ENCODE measurements around the gene GATA5.

GATA5 gene

DNA sequence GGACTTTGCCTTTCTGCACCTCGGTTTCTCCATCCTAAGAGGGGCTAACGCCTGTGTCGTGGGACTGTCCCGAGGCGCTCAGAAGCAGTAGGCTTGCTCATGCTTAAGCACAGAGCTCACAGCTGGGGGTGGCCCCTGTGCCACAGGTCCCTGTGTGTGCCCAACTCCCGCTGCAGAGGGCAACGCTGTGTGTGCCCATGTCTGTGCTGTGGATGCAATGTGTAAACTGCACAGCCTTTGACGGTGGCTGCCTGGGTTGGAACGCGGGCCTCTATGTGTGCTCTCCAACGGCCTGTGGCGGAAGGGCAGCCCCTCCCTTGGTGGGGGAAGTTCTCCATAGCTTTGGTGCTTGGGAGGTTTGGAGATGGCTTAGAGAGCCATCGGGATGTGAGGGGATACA lies 10.7 kb upstream of the GATA5 start:
- DNase-seq: no peak

GRCh38 chr20:62485701-62486089 lies 9.9 kb upstream of the GATA5 start:
- no peak for DNase-seq

GRCh38 chr20:62485062-62485700 lies 9.4 kb upstream of the GATA5 start:
- DNase-seq: peak; percentile 66

DNA sequence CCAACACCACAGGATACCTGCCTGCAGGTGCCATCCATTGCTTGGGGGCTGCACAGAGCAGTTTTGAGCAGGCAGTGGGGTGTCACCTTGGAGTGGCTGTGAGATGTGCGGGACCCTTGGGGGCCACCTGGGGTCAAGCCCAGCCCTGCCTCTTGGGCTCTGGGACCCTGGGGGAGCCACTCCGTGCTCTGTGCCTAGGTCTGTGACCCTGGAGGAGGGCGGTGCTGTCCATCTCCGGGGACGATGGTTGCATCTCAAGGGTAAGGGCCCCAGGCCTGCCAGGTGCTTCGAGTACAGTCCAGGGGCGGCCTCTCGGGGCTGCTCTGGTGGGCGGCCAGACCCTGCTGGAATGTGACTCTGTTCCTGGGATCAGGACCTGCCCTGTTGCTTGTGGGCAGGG lies 8.7 kb upstream of the GATA5 start:
- no peak for DNase-seq

- no peak for DNase-seq
These were observed 8.0 kb upstream of the GATA5 start for GRCh38 chr20:62483613-62484458.

DNA sequence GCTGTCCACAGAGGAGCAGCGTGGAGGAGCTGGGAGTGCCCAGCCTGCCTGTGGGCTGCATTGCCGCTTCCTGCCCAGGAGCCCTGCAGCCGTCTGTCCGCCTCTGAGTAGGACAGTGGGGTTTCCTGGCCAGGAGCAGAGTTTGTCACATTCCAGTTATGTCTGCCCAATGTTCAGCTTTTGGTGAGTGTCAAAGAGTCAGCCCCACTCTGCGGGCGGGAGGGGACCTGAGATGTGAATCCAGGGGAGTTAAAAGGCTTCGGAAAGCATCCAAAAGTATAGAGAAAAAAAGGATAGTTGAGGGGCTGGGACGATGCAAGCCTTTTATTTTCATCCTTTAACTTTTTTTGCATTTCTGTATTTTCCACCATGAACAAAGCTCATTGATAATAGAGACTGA lies 7.2 kb upstream of the GATA5 start:
- no peak for DNase-seq

DNA sequence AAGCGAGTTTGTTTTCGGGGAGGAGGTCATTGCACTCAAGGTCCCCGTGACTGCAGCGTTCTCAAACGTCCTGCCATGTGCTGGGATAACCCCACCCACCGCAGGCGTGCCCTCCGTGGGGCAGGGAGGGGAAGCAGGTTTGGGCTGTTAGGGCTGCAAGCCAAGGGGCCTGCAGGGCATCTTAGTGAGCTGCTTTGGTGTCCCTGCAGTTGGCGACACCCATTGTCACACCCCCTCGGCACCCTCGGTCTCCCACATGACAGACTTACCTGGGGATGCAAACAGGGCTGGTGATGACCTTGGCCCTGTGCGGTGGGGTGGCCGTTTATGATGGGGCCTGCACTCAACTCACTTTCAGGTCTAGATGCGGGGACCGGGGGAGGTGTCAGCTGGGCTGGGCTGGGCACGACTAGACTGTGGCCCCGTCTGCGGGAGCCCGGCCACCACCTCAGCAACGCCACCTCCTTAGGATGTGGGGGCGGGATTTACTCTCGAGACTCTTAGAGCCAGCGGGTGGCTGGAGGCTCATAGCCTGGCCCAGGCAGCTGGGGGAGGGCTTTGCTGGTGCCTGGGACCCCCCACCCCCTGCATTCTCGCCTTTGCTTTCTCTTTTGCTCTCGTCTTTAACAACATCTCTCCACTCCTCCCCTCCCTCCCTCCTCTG lies 6.5 kb upstream of the GATA5 start:
- DNase-seq: no peak

DNA sequence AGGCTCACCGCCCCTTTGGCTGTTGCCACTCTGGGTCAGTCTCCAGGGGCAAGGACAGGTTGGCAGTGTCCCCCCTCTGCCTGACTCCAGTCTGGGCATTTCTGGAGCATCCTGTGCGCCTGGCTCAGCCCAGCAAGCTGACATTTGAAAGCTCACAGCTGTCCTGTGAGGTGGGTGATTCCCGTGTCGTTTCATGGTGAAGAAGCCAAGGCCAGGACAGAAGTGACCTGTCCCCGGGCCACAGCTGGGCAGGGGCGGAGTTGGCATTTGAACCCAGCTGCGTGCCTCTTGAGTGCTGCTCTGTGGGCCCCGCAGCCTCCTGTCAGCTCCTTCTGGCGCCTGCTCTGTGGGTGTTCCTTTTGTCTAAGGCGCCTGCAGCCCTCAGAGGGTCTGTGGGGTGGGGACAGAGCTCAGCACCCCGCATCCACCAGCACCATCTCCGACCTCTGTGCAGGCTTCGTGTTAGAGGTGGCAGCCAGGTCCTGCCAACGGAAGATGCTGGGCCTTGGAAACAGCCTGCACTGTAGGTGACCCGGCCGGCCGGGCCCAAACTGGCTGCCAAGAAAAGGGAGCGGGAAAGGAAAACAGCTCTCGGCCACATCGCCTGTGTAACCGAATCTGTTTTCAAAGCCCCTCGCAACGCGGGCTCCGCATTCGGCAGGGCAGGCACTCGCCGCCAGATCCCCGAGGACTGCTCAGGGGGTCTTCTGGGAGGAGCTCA lies 5.8 kb upstream of the GATA5 start:
- no peak for DNase-seq

DNA sequence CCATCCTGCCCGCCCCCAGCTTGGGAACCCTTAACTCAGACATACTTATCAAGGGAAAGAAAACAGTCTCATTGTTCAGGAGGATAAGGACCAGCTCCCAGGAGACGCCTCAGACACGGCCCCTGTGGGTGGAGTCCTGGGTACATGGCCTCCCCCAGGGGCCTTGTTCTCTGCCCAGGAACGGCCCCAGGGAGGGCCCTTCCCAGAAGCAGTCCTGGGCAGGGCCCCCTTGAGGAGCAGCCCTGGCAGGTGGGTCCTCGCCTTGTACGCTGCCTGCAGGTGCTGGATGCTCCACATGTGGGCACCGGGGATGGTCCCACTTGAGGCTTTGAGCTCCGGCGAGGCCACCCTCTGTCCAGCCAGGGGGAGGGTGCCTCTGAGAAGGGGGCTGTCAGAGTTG lies 4.5 kb upstream of the GATA5 start:
- no peak for DNase-seq

DNA sequence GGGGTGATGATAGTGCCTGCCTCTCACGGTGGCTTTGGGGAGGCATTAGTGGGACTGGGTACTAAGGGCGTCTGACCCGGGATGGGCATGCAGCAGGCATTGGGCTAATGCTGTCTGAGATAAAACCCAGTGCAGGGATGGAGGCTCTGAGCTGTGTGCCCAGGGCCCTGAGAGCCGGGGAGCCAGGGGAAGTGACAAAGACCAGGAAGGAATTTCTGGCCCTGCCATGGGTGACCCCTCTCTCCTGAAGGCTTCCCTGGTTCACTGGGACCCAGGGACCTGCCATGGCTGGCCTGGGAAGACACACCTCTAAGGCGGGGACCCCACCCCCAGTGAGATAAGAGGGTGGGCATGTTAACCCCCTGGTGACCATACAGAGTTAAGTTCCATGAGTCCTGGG lies 3.9 kb upstream of the GATA5 start:
- DNase-seq: no peak

GRCh38 chr20:62479156-62479555 lies 3.4 kb upstream of the GATA5 start:
- no peak for DNase-seq

DNA sequence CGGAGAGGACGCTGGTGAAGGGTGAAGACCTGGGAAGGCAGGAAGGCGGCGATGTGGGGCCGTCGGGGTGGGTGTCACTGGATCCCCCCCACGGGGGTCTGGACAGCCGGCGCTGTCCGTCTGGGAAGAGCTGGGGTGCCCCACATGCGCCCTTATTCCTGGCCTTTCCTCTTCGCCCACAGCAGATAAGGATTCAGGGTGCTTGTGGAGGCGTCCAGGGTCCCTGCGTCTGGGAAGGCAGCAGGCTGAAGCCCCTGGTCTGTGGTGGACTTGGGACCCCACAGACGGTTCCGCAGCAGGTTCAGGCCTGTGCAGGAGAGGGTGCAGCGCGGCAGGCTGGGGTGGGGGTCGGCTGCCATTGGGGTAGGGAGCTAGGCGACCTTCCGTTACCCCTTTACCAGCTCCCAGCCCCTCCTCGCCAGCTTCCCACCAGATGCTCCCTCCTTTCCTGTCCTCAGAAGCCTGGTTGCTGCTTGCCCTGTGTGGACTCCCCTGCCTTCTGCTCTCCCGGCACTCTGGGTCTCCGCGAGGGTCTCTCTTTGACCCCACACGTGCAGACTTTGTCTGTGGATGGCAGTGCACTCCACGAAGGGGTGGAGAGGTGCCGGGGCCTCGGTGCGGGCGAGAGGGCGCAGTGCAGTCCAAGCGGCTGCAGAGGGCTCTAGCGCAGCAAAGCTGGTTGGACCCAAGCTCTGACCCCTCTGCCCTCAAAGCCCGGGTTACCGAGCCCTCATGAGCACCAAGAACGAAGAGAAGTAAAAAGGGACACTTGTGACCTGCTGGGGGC lies 2.1 kb upstream of the GATA5 start:
- no peak for DNase-seq

DNA sequence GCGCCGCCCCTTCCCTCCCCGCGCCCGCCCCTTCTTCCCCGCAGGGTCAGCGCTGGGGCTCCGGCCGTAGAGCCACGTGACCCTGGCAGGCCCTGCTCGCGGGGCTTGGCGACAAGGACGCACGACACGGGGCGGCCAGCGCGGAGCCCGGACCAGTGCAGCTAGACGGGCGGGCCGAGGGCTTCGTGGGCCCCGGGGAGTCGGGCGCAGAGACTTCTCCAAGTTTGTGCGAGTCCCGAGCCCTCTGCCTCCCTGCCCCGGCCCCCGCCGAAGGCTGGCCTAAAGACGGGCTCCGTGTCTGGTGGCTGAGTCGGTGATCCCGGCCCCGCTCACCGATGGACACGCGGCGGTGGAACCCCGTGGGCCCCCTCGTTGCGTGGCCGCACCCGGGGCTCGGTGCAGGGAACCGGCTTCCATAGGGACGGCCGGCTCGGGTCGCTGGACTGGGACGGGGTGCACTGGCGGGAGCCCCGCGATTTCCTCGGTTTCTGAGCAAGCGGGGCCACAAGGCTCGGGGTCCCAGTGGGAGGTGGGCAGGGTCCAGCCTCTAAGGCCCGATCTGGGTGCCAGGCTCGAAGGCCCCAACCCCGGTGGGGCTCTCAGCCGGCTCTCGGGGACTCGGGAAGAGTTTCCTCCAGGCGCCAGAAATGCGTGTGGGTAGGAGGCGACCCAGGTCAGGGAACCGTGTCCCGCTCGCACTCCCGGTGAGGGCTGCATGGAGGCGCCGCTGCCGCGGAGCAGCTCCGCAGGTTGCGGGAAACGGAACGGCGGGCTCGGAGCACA lies 452 bp upstream of the GATA5 start:
- no peak for DNase-seq

DNA sequence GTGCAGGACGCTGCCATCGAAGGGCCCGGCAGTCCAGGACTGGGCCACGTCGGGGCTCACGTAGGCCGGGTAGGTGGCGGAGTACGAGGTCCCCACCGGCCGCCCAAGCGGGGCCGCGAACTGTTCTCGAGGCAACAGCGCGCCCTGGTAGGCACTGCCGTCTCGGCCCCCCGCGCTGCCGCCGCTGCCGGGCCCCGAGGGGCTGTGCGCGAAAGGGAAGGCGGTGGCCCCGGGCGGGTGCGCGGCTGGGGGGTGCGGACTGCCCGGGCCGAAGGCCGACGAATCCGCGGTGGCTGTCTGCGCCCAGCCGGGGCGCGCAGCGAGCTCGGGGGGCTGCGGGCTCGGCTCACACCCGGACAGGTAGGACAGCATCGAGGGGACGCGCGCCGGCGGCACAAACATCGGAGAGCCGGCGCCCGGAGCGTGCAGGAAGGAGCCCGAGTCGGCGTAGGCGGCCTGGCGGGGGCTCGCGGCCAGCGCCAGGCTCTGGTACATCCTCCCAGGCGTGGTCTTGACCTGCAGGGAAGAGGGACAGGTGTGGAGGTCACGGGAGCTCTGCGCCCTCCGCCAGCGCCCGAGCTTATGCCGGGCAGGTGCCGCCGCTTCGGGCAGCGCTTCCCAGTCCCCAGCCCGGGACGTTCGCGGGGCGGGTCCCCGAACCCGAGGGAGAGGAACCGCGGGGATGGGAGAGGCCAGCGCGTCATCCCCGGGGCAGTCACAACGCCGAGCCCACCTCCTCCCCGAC lies 596 bp downstream of the GATA5 start:
- DNase-seq: no peak

DNA sequence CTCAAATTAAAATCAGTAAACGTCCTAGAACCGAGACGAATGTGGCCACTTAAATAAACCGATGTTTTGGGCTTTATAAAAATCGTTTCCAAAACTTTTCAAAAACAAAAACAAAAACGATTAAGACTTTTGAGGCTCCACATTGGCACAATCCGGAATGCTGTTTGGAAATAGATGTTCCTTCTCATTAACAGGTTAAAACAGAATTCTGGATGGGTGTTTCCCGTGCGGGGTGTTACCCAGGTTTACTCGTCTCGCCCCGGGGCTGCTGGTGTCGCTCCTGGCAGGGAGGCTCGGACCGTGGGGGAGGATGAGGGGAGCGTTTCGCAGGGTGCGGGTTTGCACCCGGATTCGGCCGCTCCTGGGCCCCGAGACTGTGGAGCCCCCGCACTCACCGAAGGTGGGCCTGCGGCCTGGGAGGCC lies 1.2 kb downstream of the GATA5 start:
- DNase-seq: no peak

DNA sequence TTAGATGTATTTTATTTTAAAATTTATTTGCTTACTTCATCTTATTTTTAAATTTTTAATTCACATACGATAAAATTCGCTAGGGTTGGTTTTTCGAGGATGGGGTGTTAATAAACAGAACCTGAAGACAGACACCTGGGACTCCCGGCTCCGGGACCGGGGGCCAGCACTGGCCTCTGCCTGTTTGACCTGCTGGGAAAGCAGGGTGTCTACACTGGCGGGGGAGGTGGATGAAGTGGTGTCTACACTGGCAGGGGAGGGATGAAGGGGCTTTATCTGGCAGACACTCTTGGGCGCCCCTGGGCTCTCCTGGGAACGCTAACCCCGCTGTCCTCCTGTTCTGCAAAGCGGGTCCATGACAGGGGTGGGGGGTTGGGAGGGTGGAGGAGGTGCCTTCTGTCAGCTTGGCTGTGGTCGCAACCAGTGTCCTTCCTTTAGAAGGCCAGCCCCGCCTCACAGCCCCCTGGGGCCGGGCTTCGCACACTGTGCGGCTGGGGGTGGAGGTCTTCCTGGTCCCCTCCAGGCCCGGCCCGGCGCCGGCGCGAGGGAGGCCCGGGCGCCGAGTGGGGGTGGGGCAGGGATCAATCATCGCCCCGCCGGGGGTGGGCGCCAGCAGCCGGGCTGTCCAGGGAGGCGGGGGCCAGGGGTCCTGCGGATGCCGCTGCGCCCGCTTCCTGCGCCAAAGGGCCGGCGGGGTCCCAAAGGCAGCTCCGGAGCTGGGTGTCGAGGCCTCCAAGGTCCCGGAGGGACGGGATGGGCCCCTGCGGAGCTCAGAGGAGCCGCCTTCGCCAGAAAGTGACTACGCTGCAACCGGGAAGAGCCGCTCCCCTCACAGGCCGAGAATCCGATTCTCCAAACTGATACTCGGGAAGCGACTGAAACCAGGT lies 1.8 kb downstream of the GATA5 start:
- no peak for DNase-seq

DNA sequence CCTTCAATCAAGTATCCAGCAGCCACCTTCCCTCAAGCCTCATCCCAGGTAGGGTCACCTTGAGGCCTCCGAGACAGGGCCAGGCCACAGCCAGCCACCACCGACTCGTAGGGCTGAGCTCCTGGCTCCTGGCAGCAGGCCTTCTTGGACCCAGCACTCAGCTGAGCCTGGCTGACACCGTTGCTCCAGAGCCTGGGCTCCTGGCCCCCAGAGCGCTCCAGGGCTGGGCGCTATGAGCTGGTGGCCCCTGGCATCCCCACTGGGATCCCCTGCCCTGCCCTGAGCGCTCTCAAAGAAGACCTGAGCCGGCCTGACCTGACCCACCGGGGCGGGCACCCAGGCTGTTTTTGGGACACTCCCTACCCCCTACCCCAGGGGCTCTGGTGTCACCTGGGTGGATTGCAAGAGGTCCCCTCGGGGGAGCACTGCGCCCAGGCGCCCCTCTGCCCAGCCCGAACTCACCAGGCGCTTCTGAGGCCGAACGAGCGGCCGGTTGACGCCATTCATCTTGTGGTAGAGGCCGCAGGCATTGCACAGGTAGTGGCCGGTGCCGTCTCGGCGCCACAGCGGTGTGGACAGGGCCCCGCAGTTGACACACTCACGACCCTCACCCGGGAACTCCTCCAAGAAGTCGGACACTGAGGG lies 2.7 kb downstream of the GATA5 start:
- DNase-seq: no peak

DNA sequence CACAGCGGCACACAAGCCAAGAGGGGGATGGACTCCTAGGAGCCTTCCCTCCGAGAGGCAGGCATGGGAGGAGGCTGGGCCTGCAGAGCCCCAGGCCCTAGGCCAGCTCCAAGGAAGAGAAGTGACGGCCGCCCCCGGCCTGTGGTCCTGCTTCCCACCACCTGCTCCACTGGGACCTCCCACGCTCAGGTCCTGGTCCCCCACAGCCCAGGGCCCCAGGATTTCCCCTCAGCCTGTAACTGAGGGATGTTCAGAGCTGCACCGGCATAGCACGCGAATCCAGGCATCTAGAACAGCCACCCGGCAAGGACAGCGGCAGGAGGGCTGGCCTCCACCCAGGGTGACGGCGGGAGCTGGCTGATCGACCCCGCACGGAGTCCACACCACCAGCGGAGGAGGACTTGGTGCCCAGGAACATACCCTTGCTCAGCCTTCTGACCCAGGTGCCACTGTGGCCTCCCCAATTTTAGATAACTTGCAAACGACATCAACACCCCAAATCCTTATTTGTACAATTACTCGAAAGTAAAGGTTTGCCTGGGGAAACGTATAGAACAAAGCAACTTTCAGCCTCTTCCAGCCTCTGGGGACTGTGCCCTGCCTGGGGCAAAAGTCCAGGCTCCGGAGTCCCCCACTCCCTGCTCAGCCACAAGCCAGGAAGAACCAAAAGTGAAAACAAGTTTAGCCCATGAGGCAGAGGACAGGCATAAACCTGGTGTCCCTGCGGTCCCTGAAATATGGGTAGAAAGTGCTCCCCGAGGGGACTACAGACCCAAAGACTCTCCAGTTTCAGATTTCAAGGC lies 3.5 kb downstream of the GATA5 start:
- no peak for DNase-seq

DNA sequence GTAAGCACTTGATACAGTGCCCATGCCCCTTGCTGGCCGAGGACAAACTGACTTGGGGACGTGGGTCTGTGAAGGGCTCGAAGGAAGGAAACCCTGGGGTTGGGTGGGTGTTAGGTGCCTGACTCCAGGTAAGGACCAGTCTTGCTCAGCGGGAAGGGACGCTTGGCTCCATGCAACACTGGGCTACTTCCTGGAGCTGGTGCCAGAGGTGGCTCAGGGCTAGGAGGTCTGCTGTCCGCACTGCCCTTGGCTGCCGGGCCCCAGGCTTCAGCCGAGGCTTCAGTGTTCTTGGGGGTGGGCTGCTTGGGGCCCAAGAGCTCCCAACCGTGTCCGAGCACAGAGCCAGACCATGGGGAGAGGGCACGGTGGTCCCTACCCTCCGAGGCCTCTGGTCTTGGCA lies 5.3 kb downstream of the GATA5 start:
- no peak for DNase-seq

Measured in right forelimb (tissue), 1 donor.